ENCODE data around the gene NRP1. TPM values are rescaled to one million over a fixed set of nuclear protein-coding genes. Genes with fewer than 3 reads are reported as not detected.
A peak's percentile ranks its signal among the peaks of the same experiment; 100 is the strongest.

NRP1 gene
- total RNA-seq, 1 experiment from 2014 or later = 555 TPM

GRCh38 chr10:33137356-33138005 is 197.0 kb downstream of the NRP1 start:
- intact Hi-C loops (cut with micrococcal nuclease) = no loop called here
- ATAC-seq (no peak), DNase-seq (peak; percentile 69)
- H3K4me3 ChIP-seq (ENCODE audit: low read length) = no peak overlapping the region
- H3K27ac ChIP-seq (ENCODE audit: low read length) = no peak overlapping the region
- H3K4me1 ChIP-seq (ENCODE audit: insufficient read depth, low read length) = peaks cover 41% of the 10 kb centered on the region
- ChIA-PET CTCF (interaction anchor here (1.6 kb wide), 1 partner anchor 18 kb away, joined by 7 read pairs; no protein-coding TSS in a partner anchor), POLR2A (ENCODE audit: unreplicated experiment) (no interaction called here)
- no peaks in the 10 kb centered on the region for H4K20me1 ChIP-seq (ENCODE audit: low read length)
- H3K9me3 ChIP-seq (ENCODE audit: low read length) = no peaks in the 10 kb centered on the region
- BruUV-seq (replicated peaks) = no TSS peak
- H3K4me2 ChIP-seq (ENCODE audit: low read length) = no peak overlapping the region
- TF ChIP-seq EZH2phosphoT487 (IDR thresholded peaks at IDR 0.05; ENCODE audit: borderline replicate concordance, low read length) (no peak), CTCF (conservative IDR thresholded peaks at IDR 0.05; ENCODE audit: low read depth, low read length) (no peak), EZH2 (IDR thresholded peaks at IDR 0.05; ENCODE audit: low read length, unreplicated experiment) (no peak)
- no peaks in the 10 kb centered on the region for H3K27me3 ChIP-seq (ENCODE audit: low read length)
- H3K9ac ChIP-seq (ENCODE audit: low read length) = no peak overlapping the region
- H3K9me2 ChIP-seq (replicated peaks; ENCODE audit: low read length) = 0 out of 2 replicates have a peak, but pooled peaks cover 2% of the 10 kb centered on the region
- H3K36me3 ChIP-seq (ENCODE audit: low read depth, low read length) = no peaks in the 10 kb centered on the region
- no peak overlapping the region for H2AFZ ChIP-seq (ENCODE audit: low read length)
- peaks cover 16% of the 10 kb centered on the region for H3F3A ChIP-seq (ENCODE audit: low read length, unreplicated experiment)
- no peaks in the 10 kb centered on the region for H3K79me2 ChIP-seq (ENCODE audit: low read length)

- Histone ChIP-seq H3K79me2 (ENCODE audit: low read length) (no peaks in the 10 kb centered on the region), H3K9me3 (ENCODE audit: low read length) (no peaks in the 10 kb centered on the region), H3F3A (ENCODE audit: low read length, unreplicated experiment) (peaks cover 16% of the 10 kb centered on the region), H3K4me2 (ENCODE audit: low read length) (no peak overlapping the region), H4K20me1 (ENCODE audit: low read length) (no peaks in the 10 kb centered on the region), H3K9me2 (replicated peaks; ENCODE audit: low read length) (0 out of 2 replicates have a peak, but pooled peaks cover 2% of the 10 kb centered on the region), H3K27ac (ENCODE audit: low read length) (no peak overlapping the region), H3K36me3 (ENCODE audit: low read depth, low read length) (no peaks in the 10 kb centered on the region), H3K27me3 (ENCODE audit: low read length) (no peaks in the 10 kb centered on the region), H3K9ac (ENCODE audit: low read length) (no peak overlapping the region), H3K4me3 (ENCODE audit: low read length) (no peak overlapping the region), H3K4me1 (ENCODE audit: insufficient read depth, low read length) (peaks cover 41% of the 10 kb centered on the region), H2AFZ (ENCODE audit: low read length) (no peak overlapping the region)
- DNase-seq (peak; percentile 81), ATAC-seq (peak; percentile 3; the same call in 1 of the 2 replicates)
- TF ChIP-seq CTCF (conservative IDR thresholded peaks at IDR 0.05; ENCODE audit: low read depth, low read length) (no peak), EZH2 (IDR thresholded peaks at IDR 0.05; ENCODE audit: low read length, unreplicated experiment) (no peak), EZH2phosphoT487 (IDR thresholded peaks at IDR 0.05; ENCODE audit: borderline replicate concordance, low read length) (no peak)
- ChIA-PET CTCF (interaction anchor here (0.5 to 1.6 kb wide), 2 partner anchors 19 to 125 kb away, joined by 4 to 7 read pairs; no protein-coding TSS in a partner anchor), POLR2A (ENCODE audit: unreplicated experiment) (interaction anchor here (0.6 kb wide), 1 partner anchor 673 kb away, joined by 7 read pairs; no protein-coding TSS in a partner anchor)
- intact Hi-C loops (cut with micrococcal nuclease) = no loop called here
- no TSS peak for BruUV-seq (replicated peaks)
Observed at GRCh38 chr10:33136781-33137180, 197.7 kb downstream of the NRP1 start.

- H3K27me3 ChIP-seq (ENCODE audit: low read length) = no peaks in the 10 kb centered on the region
- ATAC-seq (no peak), DNase-seq (peak; percentile 34)
- peaks cover 41% of the 10 kb centered on the region for H3K4me1 ChIP-seq (ENCODE audit: insufficient read depth, low read length)
- no peak overlapping the region for H2AFZ ChIP-seq (ENCODE audit: low read length)
- no peaks in the 10 kb centered on the region for H3K9me3 ChIP-seq (ENCODE audit: low read length)
- ChIA-PET CTCF (interaction anchor here (0.5 to 1.6 kb wide), 2 partner anchors 20 to 125 kb away, joined by 4 to 7 read pairs; no protein-coding TSS in a partner anchor), POLR2A (ENCODE audit: unreplicated experiment) (interaction anchor here (0.6 kb wide), 1 partner anchor 674 kb away, joined by 7 read pairs; no protein-coding TSS in a partner anchor)
- BruUV-seq (replicated peaks) = no TSS peak
- no peak overlapping the region for H3K9ac ChIP-seq (ENCODE audit: low read length)
- intact Hi-C loops (cut with micrococcal nuclease) = no loop called here
- H4K20me1 ChIP-seq (ENCODE audit: low read length) = no peaks in the 10 kb centered on the region
- H3K4me3 ChIP-seq (ENCODE audit: low read length) = no peak overlapping the region
- H3F3A ChIP-seq (ENCODE audit: low read length, unreplicated experiment) = peaks cover 16% of the 10 kb centered on the region
- H3K9me2 ChIP-seq (replicated peaks; ENCODE audit: low read length) = 0 out of 2 replicates have a peak, but pooled peaks cover 2% of the 10 kb centered on the region
- no peak overlapping the region for H3K27ac ChIP-seq (ENCODE audit: low read length)
- H3K79me2 ChIP-seq (ENCODE audit: low read length) = no peaks in the 10 kb centered on the region
- TF ChIP-seq EZH2 (IDR thresholded peaks at IDR 0.05; ENCODE audit: low read length, unreplicated experiment) (no peak), EZH2phosphoT487 (IDR thresholded peaks at IDR 0.05; ENCODE audit: borderline replicate concordance, low read length) (no peak), CTCF (conservative IDR thresholded peaks at IDR 0.05; ENCODE audit: low read depth, low read length) (no peak)
- H3K4me2 ChIP-seq (ENCODE audit: low read length) = no peak overlapping the region
- no peaks in the 10 kb centered on the region for H3K36me3 ChIP-seq (ENCODE audit: low read depth, low read length)
Observed at GRCh38 chr10:33136271-33136670, 198.2 kb downstream of the NRP1 start.

Measured in PC-3 (cell line).